Activated CD4-positive, alpha-beta T cell treated with anti-CD3 and anti-CD28 coated beads for 24 hours (primary cell): ENCODE measurements around the gene ARPC2.
"Not testable (repeated sequence)": the region's sequence is repeated elsewhere in the genome, so short reads cannot be mapped to it uniquely, and the experiment has no call there.

Experiments
- DNase-seq, 2 donors: peaks; one replicate each; pipeline ENCODE4 v3.0.0-alpha.2; 2020; ENCODE audit warnings: low read depth in 2 of 2

Gene ARPC2

GRCh38 chr2:218216674-218217359, at the start of gene ARPC2:
Gene ARPC2 (plus strand): TSS chr2:218217189. CDS start chr2:218217471, 282 bp downstream.
- DNase-seq = peak; percentile 89 to 90

- DNase-seq = no peak
Observed at GRCh38 chr2:218168016-218168415, 49.0 kb upstream of the ARPC2 start.

- DNase-seq = peak; percentile 59
Observed at GRCh38 chr2:218168635-218169462, 48.1 kb upstream of the ARPC2 start.

- DNase-seq = no peak
Observed at GRCh38 chr2:218169757-218170546, 47.0 kb upstream of the ARPC2 start.

- not testable (repeated sequence) for DNase-seq
Observed at GRCh38 chr2:218171744-218172143, 45.2 kb upstream of the ARPC2 start.

GRCh38 chr2:218172845-218173244, 44.1 kb upstream of the ARPC2 start:
- no peak for DNase-seq

GRCh38 chr2:218179782-218180181, 37.2 kb upstream of the ARPC2 start:
- no peak for DNase-seq

- DNase-seq = no peak
Observed at GRCh38 chr2:218180467-218181114, 36.4 kb upstream of the ARPC2 start.

- no peak for DNase-seq
Observed at GRCh38 chr2:218184331-218184730, 32.7 kb upstream of the ARPC2 start.

GRCh38 chr2:218186355-218186766, 30.6 kb upstream of the ARPC2 start:
- DNase-seq = peak; percentile 50 to 59

- DNase-seq = no peak
Observed at GRCh38 chr2:218186876-218187275, 30.1 kb upstream of the ARPC2 start.

- no peak for DNase-seq
Observed at GRCh38 chr2:218187296-218188015, 29.5 kb upstream of the ARPC2 start.

GRCh38 chr2:218188528-218188927, 28.5 kb upstream of the ARPC2 start:
- no peak for DNase-seq

- DNase-seq = no peak
Observed at GRCh38 chr2:218192902-218193430, 24.0 kb upstream of the ARPC2 start.

GRCh38 chr2:218193701-218194100, 23.3 kb upstream of the ARPC2 start:
- DNase-seq = no peak

GRCh38 chr2:218194880-218195279, 22.1 kb upstream of the ARPC2 start:
- DNase-seq = no peak

GRCh38 chr2:218196974-218197373, 20.0 kb upstream of the ARPC2 start:
- no peak for DNase-seq

- no peak for DNase-seq
Observed at GRCh38 chr2:218202266-218202665, 14.7 kb upstream of the ARPC2 start.

GRCh38 chr2:218209078-218209477, 7.9 kb upstream of the ARPC2 start:
- DNase-seq = no peak

GRCh38 chr2:218214116-218214515, 2.9 kb upstream of the ARPC2 start:
- DNase-seq = no peak

- no peak for DNase-seq
Observed at GRCh38 chr2:218216336-218216673, 684 bp upstream of the ARPC2 start.
